KG1 (cell line): ENCODE results near the gene SLC36A1.
"Not testable (repeated sequence)": the region's sequence is repeated elsewhere in the genome, so short reads cannot be mapped to it uniquely, and the experiment has no call there.

Source experiments
- DNase-seq: peaks from one replicate; lab custom pipeline; 2025; lab: John Stamatoyannopoulos, UW

Gene SLC36A1

DNA sequence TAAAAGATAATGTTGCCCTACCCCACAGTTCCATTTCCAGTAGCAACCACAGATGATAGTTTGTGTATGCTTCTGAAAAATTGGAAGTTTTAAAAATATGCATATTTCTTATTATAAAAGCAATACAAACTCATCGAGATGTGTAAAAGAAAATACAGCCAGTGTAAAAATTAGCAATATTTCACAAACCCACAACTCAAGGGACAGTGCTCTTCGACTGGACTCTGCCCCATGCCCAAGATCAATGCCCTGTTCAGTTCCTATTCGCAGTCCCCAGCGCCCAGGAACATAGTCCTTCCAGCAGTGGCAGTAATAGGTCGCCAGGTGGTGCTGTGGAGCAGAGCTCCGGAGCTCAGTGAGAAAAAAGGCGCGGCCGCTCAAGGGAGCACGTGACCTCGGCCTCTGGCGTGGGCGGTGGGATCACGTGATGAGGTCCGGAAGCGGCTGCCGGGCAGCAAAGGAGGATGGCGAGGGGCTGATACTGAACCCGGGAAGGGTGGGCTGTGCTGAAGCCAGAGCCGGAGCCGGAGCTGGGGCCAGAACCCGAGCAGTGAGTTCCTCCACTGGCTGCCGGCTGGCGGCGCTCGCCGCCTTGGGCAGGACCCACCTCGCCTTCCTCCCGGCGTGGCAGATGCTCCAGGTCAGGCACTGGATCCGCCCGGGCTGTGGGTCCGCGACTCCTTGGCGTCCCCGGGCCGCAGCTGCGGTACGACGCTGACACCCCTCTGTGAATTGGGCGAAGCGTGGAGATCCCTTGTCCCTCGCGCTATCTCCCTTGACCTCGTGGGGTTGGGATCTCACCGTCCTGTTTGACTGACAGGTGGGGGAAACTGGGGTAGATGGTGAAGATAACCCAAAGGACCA lies at the start of gene SLC36A1:
TSS of gene SLC36A1 (plus strand) at position 430 of the 864 bp plus-strand sequence. CDS start 11,190 bp downstream, outside the sequence.
- DNase-seq, result peak; percentile 43

DNA sequence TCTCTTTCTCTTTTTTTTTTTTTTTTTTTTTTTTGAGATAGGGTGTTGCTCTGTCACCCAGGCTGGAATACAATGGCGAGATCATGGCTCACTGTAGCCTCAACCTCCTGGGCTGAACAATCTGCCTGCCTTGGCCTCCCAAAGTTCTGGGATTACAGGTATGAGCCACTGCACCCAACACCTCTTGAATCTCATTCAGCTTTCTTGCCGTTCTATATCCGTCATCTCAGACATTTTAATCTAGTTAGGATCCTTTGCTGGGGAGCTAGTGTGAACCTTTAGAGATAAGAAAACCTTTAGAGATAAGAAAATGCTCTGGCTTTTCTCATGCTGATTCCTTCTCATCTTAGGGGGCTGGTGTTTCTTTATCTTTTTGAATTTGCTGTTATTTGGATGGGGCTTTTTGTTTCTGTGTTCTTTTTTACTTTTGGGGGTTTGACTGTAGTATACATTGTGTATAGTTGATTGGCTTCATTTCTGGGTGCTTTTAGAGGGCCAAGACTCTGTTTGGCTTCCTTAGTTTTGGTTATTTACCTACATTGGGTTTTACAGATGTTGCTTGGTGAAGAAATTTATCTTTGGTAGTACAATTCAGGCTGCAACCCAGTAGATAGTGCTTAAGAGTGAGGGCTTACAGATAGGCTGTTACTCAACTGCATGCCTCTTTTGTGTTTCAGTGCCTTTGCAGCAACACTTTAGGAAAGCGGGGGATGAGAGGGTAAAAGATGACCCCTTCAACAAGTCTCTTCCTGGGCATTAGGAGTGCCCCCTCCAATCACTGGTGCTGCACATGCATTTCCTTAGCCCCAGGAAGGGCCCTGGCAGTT lies 41.9 kb upstream of the SLC36A1 start:
- no peak for DNase-seq

DNA sequence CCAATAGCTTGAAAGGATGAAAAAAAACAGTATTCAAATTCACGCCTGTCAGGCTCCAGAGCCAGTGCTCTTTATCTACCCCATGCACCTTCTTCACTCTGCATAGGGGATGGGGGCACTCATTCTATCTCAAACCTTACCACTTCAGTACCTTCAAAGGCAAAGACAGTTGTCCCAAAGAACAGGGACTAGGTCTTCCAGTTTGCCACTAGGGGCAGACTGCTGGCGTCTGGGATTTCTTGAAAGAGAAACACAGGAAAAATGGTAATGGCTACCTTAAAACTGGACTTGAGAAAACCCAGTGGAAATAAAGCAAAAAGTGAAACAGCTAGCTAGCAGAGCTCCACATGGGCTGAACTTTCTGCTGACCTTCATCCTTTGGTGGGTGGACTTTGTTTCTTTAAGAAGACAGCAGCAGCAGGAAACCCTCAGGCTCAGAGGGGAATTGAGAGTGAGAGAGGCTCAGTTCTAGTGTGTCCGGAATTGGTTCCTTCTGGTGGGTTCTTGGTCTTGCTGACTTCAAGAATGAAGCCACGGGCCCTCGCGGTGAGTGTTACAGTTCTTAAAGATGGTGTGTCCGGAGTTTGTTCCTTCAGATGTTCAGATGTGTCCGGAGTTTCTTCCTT lies 41.0 kb upstream of the SLC36A1 start:
- no peak for DNase-seq

DNA sequence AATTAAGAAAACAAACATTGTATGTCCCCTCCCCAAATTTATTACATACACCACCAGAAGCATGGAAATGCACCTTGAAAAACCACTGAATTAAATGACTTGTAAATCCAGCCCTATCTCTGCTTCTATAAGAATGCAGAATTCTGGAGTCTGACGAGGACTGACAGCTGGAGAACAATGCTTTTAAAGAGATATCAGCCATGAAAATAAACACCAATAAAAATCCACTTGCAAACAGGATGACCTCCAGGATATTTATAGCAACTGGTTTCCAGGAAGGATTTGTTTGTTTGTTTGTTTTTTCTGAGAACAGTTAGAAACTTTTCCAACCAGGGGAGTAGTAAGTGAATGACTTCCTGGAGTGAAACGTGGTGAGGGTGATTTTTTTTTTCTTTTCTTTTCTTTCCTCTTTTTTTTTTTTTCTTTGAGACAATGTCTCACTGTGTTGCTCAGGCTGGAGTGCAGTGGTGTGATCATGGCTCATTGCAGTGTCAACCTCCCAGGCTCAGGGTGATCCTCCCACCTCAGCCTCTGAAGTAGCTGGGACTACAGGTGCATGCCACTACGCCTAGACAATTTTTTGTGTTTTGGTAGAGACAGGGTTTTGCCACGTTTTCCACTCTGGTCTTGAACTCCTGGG lies 38.7 kb upstream of the SLC36A1 start:
- no peak for DNase-seq

DNA sequence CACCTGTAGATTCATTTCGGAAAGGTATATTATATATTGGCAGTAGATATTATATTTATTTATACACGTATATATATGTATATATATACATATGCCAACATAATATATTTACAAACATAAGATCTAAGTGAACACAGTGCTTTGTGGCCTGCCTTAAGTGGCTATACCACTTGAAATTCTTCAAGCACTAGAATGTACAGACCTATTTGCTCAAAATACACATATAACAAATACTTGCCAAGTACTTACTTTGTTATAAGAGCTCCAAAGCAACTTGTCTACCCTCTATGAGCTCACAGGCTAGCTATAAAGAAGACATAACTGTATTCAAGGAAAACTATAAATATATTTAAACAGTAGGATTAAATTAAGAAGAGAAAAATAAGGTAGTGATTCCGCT lies 33.6 kb upstream of the SLC36A1 start:
- DNase-seq, result no peak

DNA sequence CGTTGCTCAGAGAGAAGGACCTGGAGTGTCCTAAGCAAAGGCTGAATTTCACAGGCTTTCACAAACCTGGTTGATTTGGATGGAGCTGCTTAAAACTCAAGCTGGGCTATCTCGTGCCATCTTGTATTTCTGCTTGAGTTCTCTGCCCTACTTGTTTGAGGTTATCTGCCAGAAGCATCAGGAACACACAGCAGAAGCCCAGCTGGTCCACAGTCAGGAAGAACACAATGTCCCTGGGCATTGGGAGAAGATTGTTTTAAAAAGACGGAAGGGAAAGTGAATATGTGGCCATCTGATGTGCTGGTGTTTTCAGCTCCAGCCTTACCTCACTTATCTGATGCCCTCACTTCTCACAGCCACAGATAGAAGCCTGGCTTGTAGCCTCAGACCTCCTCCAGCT lies 32.9 kb upstream of the SLC36A1 start:
- DNase-seq, result no peak

DNA sequence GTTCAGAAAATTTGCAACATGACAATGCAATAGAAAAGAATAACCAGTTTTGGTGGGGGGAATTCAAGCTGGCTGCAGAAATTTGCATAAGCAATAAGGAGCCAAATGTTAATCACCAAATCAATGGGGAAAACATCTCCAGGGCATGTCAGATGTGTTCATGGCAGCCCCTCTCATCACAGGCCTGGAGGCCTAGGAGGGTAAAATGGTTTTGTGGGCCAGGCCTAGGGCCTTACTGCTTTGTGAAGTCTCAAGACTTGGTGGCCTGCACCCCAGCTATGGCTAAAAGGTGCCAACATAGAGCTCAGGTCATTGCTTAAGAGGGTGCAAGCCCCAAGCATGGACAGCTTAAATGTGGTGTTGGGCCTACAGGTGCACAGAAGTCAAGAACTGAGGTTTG lies 29.7 kb upstream of the SLC36A1 start:
- no peak for DNase-seq

DNA sequence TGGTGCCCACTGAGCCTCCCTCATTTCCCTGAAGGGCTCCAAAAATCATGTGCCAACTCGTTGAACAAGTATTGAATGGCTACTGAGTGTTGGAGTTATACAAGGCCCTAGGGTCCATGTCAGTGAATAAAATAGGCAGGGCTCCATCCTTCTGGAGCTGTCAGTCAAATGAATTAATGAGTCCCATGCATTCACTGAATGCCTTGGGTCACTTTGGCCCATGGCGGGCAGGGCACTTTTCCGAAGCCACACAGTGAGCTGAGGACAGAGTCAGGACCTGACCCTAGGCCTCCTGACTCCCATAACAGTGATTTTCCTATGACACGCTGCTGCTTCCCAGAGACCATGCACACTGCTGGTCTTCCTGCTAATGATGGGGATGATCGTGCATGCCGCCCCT lies 27.3 kb upstream of the SLC36A1 start:
- DNase-seq, result no peak

DNA sequence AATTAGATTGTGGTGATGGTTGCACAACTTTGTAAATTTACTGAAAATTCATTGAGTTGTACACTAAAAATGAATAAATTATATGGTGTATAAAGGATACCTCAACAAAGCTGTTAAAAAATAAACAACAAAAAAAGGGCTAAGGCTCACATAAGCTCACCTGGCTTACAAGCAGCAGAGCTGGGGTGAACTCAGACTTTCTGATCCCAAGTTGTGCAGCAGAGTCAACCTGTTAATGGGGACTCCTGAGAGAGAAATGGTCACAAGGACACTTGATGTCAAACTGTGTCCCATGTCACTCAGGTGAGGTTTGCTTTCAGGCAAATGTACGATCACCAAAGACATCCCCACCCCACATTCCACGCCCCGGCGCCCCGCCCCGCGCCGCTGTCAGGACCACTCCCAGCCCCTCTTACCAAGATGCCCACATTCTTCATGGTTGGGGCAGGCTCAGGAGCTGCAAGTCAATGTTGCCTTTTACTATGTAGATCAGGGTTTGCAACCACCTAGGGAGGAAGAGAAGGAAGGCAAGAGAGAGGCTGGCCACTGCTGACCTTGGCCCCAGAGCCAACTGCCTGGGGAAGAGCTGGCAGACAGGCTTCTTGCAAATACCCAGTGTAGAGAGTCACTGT lies 22.4 kb upstream of the SLC36A1 start:
- DNase-seq, result no peak

DNA sequence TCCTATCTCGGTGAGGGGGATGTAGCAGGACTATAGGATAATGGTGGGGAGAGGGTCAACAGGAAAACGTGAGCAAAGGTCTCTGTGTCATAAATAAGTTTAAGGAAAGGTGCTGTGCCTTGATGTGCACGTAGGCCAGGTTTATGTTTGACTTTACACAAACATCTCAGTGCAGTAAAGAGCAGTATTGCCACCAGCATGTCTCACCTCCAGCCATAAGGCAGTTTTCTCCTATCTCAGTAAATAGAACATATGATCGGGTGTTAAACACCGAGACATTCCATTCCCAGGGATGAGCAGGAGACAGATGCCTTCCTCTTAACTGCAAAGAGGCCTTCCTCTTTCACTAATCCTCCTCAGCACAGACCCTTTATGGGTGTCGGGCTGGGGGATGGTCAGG lies 21.1 kb upstream of the SLC36A1 start:
- not testable (repeated sequence) for DNase-seq

DNA sequence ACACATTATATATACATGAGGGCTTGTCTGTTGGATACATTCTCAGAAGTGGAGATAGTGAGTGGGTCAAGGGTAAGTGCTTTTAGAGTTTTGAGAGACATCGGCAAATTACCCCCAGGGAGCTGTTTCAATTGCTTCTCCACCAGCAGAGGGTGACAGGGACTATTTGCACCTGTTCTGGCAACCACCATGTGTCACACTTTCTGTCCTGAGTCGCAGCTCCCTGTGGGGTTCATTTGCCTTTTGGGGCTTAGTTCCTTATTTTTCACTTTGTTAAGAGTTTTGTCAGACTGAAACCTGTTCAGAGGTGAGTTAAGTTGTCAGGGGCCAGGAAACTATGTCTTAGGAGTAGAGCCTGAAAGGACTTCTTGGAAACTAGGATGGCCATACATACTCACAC lies 20.1 kb upstream of the SLC36A1 start:
- DNase-seq, result no peak

DNA sequence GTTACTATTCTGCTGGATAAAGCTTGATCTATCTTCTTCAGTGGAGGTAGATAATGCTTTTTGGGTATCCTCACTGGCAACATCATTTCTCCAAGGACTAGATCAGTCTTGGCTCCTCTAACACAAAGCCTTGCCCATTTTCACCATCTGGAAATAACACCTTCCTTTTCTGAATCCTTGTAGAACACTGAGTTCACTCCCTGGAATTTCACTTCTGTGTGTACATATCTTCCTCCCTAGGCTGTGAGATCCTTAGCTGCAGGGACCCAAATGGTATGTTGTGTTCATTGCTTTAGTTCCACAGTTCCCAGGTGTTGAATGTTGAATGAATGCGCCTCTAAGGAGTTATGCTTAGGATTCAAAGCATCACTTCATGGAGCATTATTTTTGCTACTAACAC lies 16.7 kb upstream of the SLC36A1 start:
- DNase-seq, result no peak

DNA sequence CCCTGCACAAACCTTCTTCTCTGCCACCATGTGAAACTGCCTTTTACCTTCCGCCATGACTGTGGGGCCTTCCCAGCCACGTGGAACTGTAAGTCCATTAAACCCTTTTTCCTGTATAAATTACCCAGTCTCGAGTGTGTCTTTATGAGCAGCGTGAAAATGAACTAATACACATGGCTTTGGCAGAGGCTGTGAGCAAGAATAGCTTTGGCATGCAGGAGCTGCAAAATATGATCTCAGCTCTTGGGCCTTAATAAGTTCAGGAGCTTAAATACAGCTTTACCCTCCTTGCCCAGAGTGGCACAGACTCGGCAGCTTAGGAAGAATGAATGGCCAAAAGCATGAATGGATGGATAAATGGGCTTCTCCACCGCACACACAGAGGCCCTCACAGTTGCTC lies 15.7 kb upstream of the SLC36A1 start:
- DNase-seq, result no peak

DNA sequence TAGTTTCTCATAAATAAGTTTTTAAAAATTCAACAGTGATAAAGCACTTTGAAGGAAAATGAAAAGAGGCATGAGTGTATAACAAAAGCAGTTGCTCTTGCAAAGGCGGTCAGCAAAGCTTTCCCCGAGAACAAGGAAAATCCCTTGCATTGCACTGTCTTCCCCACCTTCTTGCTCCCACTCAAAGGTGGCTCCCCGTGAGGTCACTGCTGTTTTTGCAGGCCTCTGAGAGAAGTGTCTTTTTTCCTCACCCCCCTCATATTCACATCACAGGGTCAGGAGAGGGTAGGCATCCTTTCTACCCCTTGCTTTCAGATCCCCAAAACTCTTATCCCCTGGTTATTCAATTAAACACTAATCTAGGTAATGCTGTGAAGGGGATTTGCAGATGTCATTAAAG lies 15.2 kb upstream of the SLC36A1 start:
- DNase-seq, result no peak

DNA sequence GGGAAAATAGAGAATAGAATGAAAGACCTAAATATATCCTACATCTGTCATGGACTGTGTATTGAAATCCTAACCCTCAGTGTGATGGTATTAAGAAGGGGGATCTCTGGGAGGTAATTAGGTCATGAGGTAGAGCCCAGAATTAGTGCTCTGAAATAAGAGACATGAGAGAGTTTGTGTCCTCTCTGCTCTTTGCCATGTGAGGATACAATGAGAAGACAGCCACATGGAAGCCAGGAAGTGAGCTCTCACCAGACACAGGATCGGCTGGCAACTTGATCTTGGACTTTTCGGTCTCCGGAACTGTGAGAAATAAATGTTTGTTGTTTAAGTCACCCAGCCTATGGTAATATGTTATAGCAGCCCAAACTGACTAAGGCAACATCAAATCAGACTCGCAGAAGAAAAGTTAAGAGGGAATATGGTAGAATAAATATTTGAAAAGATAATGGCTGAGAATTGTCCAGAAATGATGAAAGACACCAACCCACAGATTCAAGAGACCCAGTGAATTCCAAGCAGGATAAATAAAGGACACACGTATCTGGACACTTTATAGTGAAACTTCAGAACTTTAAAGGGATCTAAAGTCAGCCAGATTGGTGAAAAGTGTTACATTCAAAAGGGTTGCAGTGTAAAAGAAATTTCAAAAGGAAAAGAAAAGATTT lies 12.7 kb upstream of the SLC36A1 start:
- no peak for DNase-seq

DNA sequence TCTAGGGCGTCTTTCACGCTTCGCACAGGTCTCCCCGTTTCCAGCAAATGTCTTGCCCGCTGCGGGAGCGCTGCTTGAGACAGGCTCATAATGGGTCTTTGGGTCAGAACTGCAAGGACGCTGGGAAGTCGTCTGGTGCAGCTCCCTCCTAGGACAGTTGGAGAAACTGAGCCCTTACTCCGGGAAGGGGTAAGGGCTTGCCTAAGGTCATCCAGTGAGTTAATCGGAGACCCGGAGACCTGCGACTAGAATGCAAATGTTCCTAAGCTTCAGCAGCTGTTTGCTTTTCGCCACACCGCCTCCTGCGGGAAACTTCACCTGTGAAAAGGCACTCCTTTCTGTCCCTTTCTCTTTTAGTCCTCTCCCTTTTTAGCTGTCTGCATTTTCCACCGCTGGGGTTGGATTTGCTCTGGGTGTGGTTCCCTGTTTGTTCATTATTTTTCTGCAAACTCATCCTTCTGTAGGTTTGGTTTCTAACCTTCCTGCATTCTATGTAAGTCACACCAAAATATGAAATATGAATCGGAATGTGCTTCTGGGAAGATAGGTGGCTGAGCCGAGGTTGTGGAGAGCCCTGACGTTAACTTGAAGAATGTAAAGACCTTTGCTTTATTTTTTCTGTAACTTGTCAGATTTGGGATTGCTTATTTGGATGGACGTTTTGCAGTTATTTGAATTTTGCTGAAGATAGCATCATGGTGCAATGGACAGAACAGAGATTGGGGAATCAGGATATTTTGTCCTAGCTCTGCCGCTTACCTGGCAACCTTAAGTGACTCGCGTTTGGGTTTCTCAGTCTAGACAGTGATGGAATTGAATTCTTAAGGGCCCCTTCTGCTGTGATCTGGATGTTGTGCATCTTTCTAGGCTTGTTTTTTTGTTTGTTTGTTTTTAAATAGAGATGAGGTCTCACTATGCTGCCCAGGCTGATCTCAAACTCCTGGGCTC lies 909 bp downstream of the SLC36A1 start:
- DNase-seq, result no peak

DNA sequence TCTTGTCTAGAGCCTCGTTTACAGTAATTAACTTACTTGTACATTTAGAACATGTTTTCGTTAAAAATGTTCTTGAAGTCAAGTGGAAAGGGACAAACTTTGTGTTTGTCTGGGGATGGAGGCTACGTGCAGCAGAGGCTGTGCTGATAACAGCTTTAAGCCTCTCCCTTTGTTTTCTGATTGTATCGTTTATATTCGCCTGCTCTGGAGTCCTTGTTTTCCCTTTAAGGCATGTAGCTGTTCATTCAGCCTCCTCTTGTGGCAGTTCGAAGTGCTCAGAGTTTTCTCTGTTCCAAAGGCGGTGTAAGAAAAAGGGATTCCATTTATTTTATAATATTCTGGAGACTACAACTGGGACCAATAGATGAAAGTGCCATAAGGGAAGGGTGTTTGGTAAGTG lies 1.9 kb downstream of the SLC36A1 start:
- no peak for DNase-seq

DNA sequence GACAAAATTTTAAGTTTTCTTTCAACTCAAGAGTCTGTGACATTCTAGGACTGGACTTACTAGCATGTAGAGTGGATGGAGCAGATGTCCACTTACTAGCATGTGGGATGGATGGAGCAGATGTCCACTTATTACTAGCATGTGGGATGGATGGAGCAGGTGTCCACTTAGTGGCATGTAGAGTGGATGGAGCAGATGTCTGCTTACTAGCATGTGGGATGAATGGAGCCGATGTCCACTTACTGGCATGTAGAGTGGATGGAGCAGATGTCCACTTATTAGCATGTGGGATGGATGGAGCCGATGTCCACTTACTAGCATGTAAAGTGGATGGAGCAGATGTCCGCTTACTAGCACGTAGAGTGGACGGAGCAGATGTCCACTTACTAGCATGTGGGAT lies 2.4 kb downstream of the SLC36A1 start:
- DNase-seq, result no peak

DNA sequence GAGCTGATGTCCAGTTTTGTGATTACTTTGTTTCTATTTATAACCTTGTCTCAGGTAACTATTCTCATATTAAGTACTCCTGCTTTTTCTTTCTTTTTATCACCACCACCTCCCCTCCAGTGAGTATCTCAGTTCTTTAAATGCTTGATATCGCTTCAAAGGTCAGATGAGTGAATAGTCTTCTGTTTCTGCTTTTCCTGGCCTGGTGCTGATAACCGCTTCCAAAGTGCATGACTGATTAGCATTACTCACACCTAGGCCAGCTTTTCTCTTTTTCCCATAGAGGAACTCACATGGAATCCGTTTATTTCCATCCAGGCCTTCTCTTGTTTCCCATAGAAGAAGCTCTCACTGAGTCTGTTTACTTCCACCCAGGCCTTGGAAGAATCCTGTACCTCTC lies 3.2 kb downstream of the SLC36A1 start:
- DNase-seq, result no peak
